PC-3 (cell line): ENCODE data around the gene AHNAK2. TPM values are rescaled to one million over a fixed set of nuclear protein-coding genes. Genes with fewer than 3 reads are reported as not detected.

Experiments used
- ATAC-seq: fragments of 200-7000 bp; cut with Tn5 transposase; 2 replicates; pipeline ENCODE4 v1.9.1; 2020; ENCODE audit warnings: mild to moderate bottlenecking, moderate library complexity
- BruUV-seq: library from RNA; stranded (reverse); fragments of 400-500 nt; replicated peaks from 2 replicates; lab custom pipeline; 2021; lab: Mats Ljungman, UMichigan
- CTCF ChIA-PET: fragments of 300-600 bp; sonication (Branson Sonifier 250); formaldehyde crosslinking; loops from one replicate; lab custom pipeline; 2022; ENCODE audit warnings: antibody characterized with exemption; lab: Charles Lee
- POLR2A ChIA-PET: fragments of 300-600 bp; sonication (Branson Sonifier 250); formaldehyde crosslinking; loops from one replicate; lab custom pipeline; 2022; ENCODE audit warnings: antibody characterized with exemption; ENCODE audit not compliant: unreplicated experiment; lab: Charles Lee
- DNase-seq: peaks from one replicate; pipeline ENCODE4 v3.0.0-alpha.2; 2015
- H2AFZ ChIP-seq: fragments of 300-600 bp; sonication (generic); 2 replicates; pipeline ENCODE4 v1.6.0; 2016; ENCODE audit warnings: antibody characterized with exemption, low read length
- H3F3A ChIP-seq: fragments of 300-600 bp; sonication (generic); one replicate; pipeline ENCODE4 v1.6.0; 2017; ENCODE audit warnings: antibody characterized with exemption, low read length, control low read depth, mild to moderate bottlenecking; ENCODE audit not compliant: unreplicated experiment
- H3K27ac ChIP-seq: fragments of 300-600 bp; sonication (generic); 2 replicates; pipeline ENCODE4 v1.5.1; 2016; ENCODE audit warnings: mild to moderate bottlenecking, low read length
- H3K27me3 ChIP-seq: fragments of 300-600 bp; sonication (generic); 2 replicates; pipeline ENCODE4 v1.6.1; 2016; ENCODE audit warnings: low read length, mixed read lengths
- H3K36me3 ChIP-seq: fragments of 300-600 bp; sonication (generic); 2 replicates; pipeline ENCODE4 v1.6.1; 2016; ENCODE audit warnings: low read depth, mixed run types, low read length, mixed read lengths
- H3K4me1 ChIP-seq: fragments of 300-600 bp; sonication (generic); 2 replicates; pipeline ENCODE4 v1.5.1; 2016; ENCODE audit warnings: low read length; ENCODE audit not compliant: insufficient read depth
- H3K4me2 ChIP-seq: fragments of 300-600 bp; sonication (generic); 2 replicates; pipeline ENCODE4 v1.6.0; 2016; ENCODE audit warnings: low read length
- H3K4me3 ChIP-seq: fragments of 300-600 bp; sonication (generic); 2 replicates; pipeline ENCODE4 v1.5.1; 2016; ENCODE audit warnings: mild to moderate bottlenecking, low read length, mixed read lengths
- H3K79me2 ChIP-seq: fragments of 300-600 bp; sonication (generic); 2 replicates; pipeline ENCODE4 v1.6.1; 2017; ENCODE audit warnings: low read length, mixed read lengths
- H3K9ac ChIP-seq: fragments of 300-600 bp; sonication (generic); 2 replicates; pipeline ENCODE4 v1.6.0; 2016; ENCODE audit warnings: mild to moderate bottlenecking, low read length
- H3K9me2 ChIP-seq: fragments of 300-600 bp; sonication (generic); replicated peaks from 2 replicates; pipeline ENCODE4 v1.6.1; 2016; ENCODE audit warnings: mixed run types, low read length, mixed read lengths
- H3K9me3 ChIP-seq: fragments of 300-600 bp; sonication (generic); 2 replicates; pipeline ENCODE4 v1.6.1; 2016; ENCODE audit warnings: low read length, mixed read lengths
- H4K20me1 ChIP-seq: fragments of 300-600 bp; sonication (generic); 2 replicates; pipeline ENCODE4 v1.6.1; 2016; ENCODE audit warnings: low read length, mixed read lengths
- EZH2 ChIP-seq: fragments of 300-600 bp; sonication (generic); IDR thresholded peaks from one replicate; pipeline ENCODE4 v1.6.1; 2017; ENCODE audit warnings: antibody characterized with exemption, mild to moderate bottlenecking, low read length; ENCODE audit not compliant: unreplicated experiment
- EZH2phosphoT487 ChIP-seq: fragments of 300-600 bp; sonication (generic); IDR thresholded peaks from 2 replicates; pipeline ENCODE4 v1.6.1; 2018; ENCODE audit warnings: mild to moderate bottlenecking, antibody characterized with exemption, low read length, borderline replicate concordance
- intact Hi-C: fragments of 100-400 bp; cut with micrococcal nuclease; formaldehyde crosslinking; loops from 2 replicates; pipeline ENCODE4 v1.9.0; 2023
- total RNA-seq: library from RNA; depleted of rRNA; stranded (reverse); fragments of >200 nt; gene quantifications from 2 replicates; pipeline ENCODE4 v1.2.3, GENCODE V29; 2014
- TF ChIP-seq, protein P1 (sequence below): fragments of 300-600 bp; sonication (generic); conservative IDR thresholded peaks from 2 replicates; pipeline ENCODE4 v1.5.1; 2017; ENCODE audit warnings: antibody characterized with exemption, low read depth, mild to moderate bottlenecking, low read length

The AHNAK2 gene
- total RNA-seq, 1 experiment from 2014 or later: 25.0 TPM

DNA sequence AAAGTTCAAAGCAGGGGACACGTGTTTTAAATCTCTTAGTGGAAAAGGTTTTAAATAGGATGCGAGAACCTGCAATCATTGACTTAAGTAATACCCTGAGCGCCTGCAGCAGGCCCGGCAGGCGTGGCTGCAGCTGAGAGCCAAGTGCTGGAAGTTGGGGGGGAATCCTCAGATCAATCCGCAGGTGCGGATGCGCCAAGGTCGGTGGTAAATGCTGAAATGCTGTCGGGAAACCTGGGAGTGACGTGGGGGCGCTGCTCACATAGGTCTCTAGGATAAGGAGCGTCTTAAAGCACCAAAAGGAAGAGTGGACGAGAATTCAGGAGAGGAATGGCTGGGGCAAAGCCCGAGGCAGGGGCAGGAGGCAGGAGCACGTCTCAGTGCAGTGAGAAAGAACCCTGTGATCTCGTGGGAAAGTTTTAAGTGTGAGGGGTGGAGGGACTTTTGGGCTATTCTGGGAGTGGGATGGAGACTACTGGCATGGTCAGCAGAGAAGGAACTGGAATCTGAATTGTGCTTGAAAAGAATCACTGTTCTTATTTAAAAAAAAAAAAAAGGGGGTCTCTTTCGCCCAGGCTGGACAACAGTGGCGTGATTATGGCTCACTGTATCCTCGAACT is 43.6 kb upstream of the AHNAK2 start:
- CTCF ChIA-PET: interaction anchor here (1.0 kb wide), 1 partner anchor 23 kb away, joined by 3 read pairs; no protein-coding TSS in a partner anchor
- ATAC-seq (no peak), DNase-seq (peak; percentile 21)
- POLR2A ChIA-PET: interaction anchor here (0.9 kb wide), 1 partner anchor 65 kb away, joined by 5 read pairs; no protein-coding TSS in a partner anchor
- TSS peak; percentile 53 for BruUV-seq
- no peaks in the 10 kb centered on the region for H3K9me3 ChIP-seq
- H2AFZ ChIP-seq: peak overlapping the region; percentile 29
- TF ChIP-seq EZH2phosphoT487 (no peak), EZH2 (no peak)
- TF ChIP-seq, protein P1, sequence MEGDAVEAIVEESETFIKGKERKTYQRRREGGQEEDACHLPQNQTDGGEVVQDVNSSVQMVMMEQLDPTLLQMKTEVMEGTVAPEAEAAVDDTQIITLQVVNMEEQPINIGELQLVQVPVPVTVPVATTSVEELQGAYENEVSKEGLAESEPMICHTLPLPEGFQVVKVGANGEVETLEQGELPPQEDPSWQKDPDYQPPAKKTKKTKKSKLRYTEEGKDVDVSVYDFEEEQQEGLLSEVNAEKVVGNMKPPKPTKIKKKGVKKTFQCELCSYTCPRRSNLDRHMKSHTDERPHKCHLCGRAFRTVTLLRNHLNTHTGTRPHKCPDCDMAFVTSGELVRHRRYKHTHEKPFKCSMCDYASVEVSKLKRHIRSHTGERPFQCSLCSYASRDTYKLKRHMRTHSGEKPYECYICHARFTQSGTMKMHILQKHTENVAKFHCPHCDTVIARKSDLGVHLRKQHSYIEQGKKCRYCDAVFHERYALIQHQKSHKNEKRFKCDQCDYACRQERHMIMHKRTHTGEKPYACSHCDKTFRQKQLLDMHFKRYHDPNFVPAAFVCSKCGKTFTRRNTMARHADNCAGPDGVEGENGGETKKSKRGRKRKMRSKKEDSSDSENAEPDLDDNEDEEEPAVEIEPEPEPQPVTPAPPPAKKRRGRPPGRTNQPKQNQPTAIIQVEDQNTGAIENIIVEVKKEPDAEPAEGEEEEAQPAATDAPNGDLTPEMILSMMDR: 0 out of 2 replicates have a peak, but pooled peaks have one; percentile 22
- intact Hi-C loops: no loop called here
- no peaks in the 10 kb centered on the region for H3K27me3 ChIP-seq
- H3K4me3 ChIP-seq: peak overlapping the region; percentile 71
- H3K36me3 ChIP-seq: peaks cover 20% of the 10 kb centered on the region
- H3K4me1 ChIP-seq: peaks cover 69% of the 10 kb centered on the region
- H4K20me1 ChIP-seq: peaks cover 32% of the 10 kb centered on the region
- peaks cover 20% of the 10 kb centered on the region for H3F3A ChIP-seq
- peak overlapping the region; percentile 96 for H3K9ac ChIP-seq
- peak overlapping the region; percentile 98 for H3K27ac ChIP-seq
- no peaks in the 10 kb centered on the region for H3K9me2 ChIP-seq
- peak overlapping the region; percentile 83 for H3K4me2 ChIP-seq
- H3K79me2 ChIP-seq: peaks cover 58% of the 10 kb centered on the region

- no peaks in the 10 kb centered on the region for H3K27me3 ChIP-seq
- H3K9me2 ChIP-seq: no peaks in the 10 kb centered on the region
- peaks cover 20% of the 10 kb centered on the region for H3F3A ChIP-seq
- H3K4me1 ChIP-seq: peaks cover 70% of the 10 kb centered on the region
- peak within 1 kb of the TSS; percentile 95 for H3K4me3 ChIP-seq
- ChIA-PET POLR2A (interaction anchor here (0.6 to 1.1 kb wide), 4 partner anchors 21 to 66 kb away, joined by 3 to 9 read pairs (median 4); no protein-coding TSS in a partner anchor), CTCF (interaction anchor here (1.0 kb wide), 1 partner anchor 24 kb away, joined by 3 read pairs; no protein-coding TSS in a partner anchor)
- TF ChIP-seq EZH2phosphoT487: no peak
- TF ChIP-seq EZH2: no peak
- TF ChIP-seq, protein P1: no peak
- BruUV-seq: no TSS peak
- ATAC-seq (peak; percentile 57), DNase-seq (peak; percentile 98)
- H2AFZ ChIP-seq: peak within 1 kb of the TSS; percentile 29
- peaks cover 27% of the 10 kb centered on the region for H3K36me3 ChIP-seq
- intact Hi-C loops: no loop called here
- H3K27ac ChIP-seq: peak within 1 kb of the TSS; percentile 98
- peak within 1 kb of the TSS; percentile 83 for H3K4me2 ChIP-seq
- no peaks in the 10 kb centered on the region for H3K9me3 ChIP-seq
- peaks cover 65% of the 10 kb centered on the region for H3K79me2 ChIP-seq
- H3K9ac ChIP-seq: peak within 1 kb of the TSS; percentile 98
- peaks cover 39% of the 10 kb centered on the region for H4K20me1 ChIP-seq
Observed at GRCh38 chr14:105020815-105021655, 42.9 kb upstream of the AHNAK2 start, which contains the start of gene CDCA4. TSS of gene CDCA4 (minus strand) at chr14:105021083. CDS start at chr14:105011929, 9,154 bp downstream.
